CD4-positive, CD25-positive, alpha-beta regulatory T cell (primary cell): ENCODE data around the gene PLXNC1. TPM values are rescaled to one million over a fixed set of nuclear protein-coding genes. Genes with fewer than 3 reads are reported as not detected.

Experiments
- ATAC-seq, 2 donors: fragments of 150-1000 bp; cut with Tn5 transposase; one replicate each; pipeline ENCODE4 v1.10.0; 2021; ENCODE audit warnings: low read depth in 2 of 2, moderate number of reproducible peaks in 2 of 2, moderate library complexity in 1 of 2
- DNase-seq, 3 donors: peaks; one replicate each; pipeline versions ENCODE4 v3.0.0 to v3.0.0-alpha.2; 2012 to 2022; ENCODE audit warnings: mixed read lengths in 1 of 3
- H3K27ac ChIP-seq: one replicate; pipeline ENCODE4 v1.7.0; 2013; ENCODE audit warnings: mild to moderate bottlenecking, low read length; ENCODE audit not compliant: insufficient read depth, poor library complexity, severe bottlenecking
- H3K27me3 ChIP-seq: one replicate; pipeline ENCODE4 v1.7.0; 2013; ENCODE audit warnings: low read length; ENCODE audit not compliant: control insufficient read depth, insufficient read depth
- H3K36me3 ChIP-seq: one replicate; pipeline ENCODE4 v1.7.0; 2013; ENCODE audit warnings: mild to moderate bottlenecking, low read length, moderate library complexity; ENCODE audit not compliant: control insufficient read depth, insufficient read depth
- H3K4me1 ChIP-seq: 2 replicates; pipeline ENCODE4 v1.7.0; 2013; ENCODE audit warnings: mild to moderate bottlenecking, low read length; ENCODE audit not compliant: insufficient read depth, control insufficient read depth, poor library complexity, severe bottlenecking
- H3K4me3 ChIP-seq: one replicate; pipeline ENCODE4 v1.7.0; 2013; ENCODE audit warnings: low read depth, mild to moderate bottlenecking, low read length, moderate library complexity
- H3K9me3 ChIP-seq, 2 experiments: 1 replicate in 1 of 2; 2 replicates in 1 of 2; pipeline ENCODE4 v1.7.0; 2013; ENCODE audit warnings: low read length in 2 of 2, mild to moderate bottlenecking in 1 of 2, moderate library complexity in 1 of 2; ENCODE audit not compliant: control insufficient read depth in 2 of 2
- H3K27ac Mint-ChIP-seq, 3 donors: one replicate each; pipeline ENCODE4 v1.8.0; 2020 to 2022; ENCODE audit warnings: mild to moderate bottlenecking in 3 of 3, mixed read lengths in 3 of 3, moderate library complexity in 2 of 3
- H3K27me3 Mint-ChIP-seq: one replicate; pipeline ENCODE4 v1.8.0; 2022; ENCODE audit warnings: mild to moderate bottlenecking, mixed read lengths
- H3K36me3 Mint-ChIP-seq: one replicate; pipeline ENCODE4 v1.8.0; 2020; ENCODE audit warnings: mixed read lengths
- H3K4me1 Mint-ChIP-seq, 4 donors: one replicate each; pipeline ENCODE4 v1.8.0; 2020 to 2022; ENCODE audit warnings: mixed read lengths in 4 of 4, mild to moderate bottlenecking in 1 of 4
- H3K4me3 Mint-ChIP-seq, 4 donors: one replicate each; pipeline ENCODE4 v1.8.0; 2020 to 2022; ENCODE audit warnings: mild to moderate bottlenecking in 4 of 4, mixed read lengths in 4 of 4, moderate library complexity in 3 of 4
- H3K9me3 Mint-ChIP-seq, 7 donors: one replicate each; pipeline ENCODE4 v1.8.0; 2020 to 2022; ENCODE audit warnings: mixed read lengths in 7 of 7, mild to moderate bottlenecking in 3 of 7, moderate library complexity in 2 of 7
- polyA plus RNA-seq, 4 donors: library from polyadenylated mRNA; unstranded; fragments of 300-500 nt; fragmentation: Illumina TruSeq; gene quantifications; one replicate each; pipeline ENCODE4 v1.2.3, GENCODE V29; 2021
- total RNA-seq: library from RNA; stranded (reverse); gene quantifications from one replicate; pipeline ENCODE4 v1.2.3, GENCODE V29; 2022

The PLXNC1 gene
- total and polyA plus RNA-seq, 5 donors from 2014 or later: 1.2 to 13.8 (median 2.4) TPM

- H3K27ac Mint-ChIP-seq: peak overlapping the region in 1 of 3 donors; percentile 51
- peaks cover 27% of the 10 kb centered on the region for H3K36me3 Mint-ChIP-seq
- H3K27ac ChIP-seq: no peak overlapping the region
- no peak for DNase-seq
- no peak overlapping the region for H3K4me3 Mint-ChIP-seq
- H3K4me3 ChIP-seq: no peak overlapping the region
- H3K9me3 Mint-ChIP-seq: no peaks in the 10 kb centered on the region
- no peaks in the 10 kb centered on the region for H3K9me3 ChIP-seq
- no peaks in the 10 kb centered on the region for H3K4me1 ChIP-seq
- no peak for ATAC-seq
- H3K36me3 ChIP-seq: peaks cover 6% of the 10 kb centered on the region
- H3K27me3 Mint-ChIP-seq: no peaks in the 10 kb centered on the region
- H3K4me1 Mint-ChIP-seq: peaks cover 0 to 10% (median 6%) of the 10 kb centered on the region in 4 donors
- no peaks in the 10 kb centered on the region for H3K27me3 ChIP-seq
These were observed 123.9 kb downstream of the PLXNC1 start for GRCh38 chr12:94272280-94272679.

GRCh38 chr12:94273272-94273671 lies 124.9 kb downstream of the PLXNC1 start:
- H3K36me3 ChIP-seq: peaks cover 6% of the 10 kb centered on the region
- H3K27me3 Mint-ChIP-seq: no peaks in the 10 kb centered on the region
- no peaks in the 10 kb centered on the region for H3K27me3 ChIP-seq
- no peak overlapping the region for H3K4me3 Mint-ChIP-seq
- ATAC-seq: no peak
- H3K4me1 Mint-ChIP-seq: peaks cover 0 to 9% (median 5%) of the 10 kb centered on the region in 4 donors
- no peaks in the 10 kb centered on the region for H3K4me1 ChIP-seq
- H3K27ac ChIP-seq: no peak overlapping the region
- H3K9me3 Mint-ChIP-seq: no peaks in the 10 kb centered on the region
- H3K9me3 ChIP-seq: no peaks in the 10 kb centered on the region
- peak overlapping the region in 2 of 3 donors; percentile 3 to 72 for H3K27ac Mint-ChIP-seq
- peaks cover 25% of the 10 kb centered on the region for H3K36me3 Mint-ChIP-seq
- DNase-seq: no peak
- no peak overlapping the region for H3K4me3 ChIP-seq

- H3K27me3 ChIP-seq: no peaks in the 10 kb centered on the region
These were observed 128.3 kb downstream of the PLXNC1 start for GRCh38 chr12:94276725-94277124.

GRCh38 chr12:94277426-94278000 lies 129.1 kb downstream of the PLXNC1 start:
- peak overlapping the region in 1 of 3 donors; percentile 58 for H3K27ac Mint-ChIP-seq
- no peaks in the 10 kb centered on the region for H3K9me3 Mint-ChIP-seq
- H3K9me3 ChIP-seq: no peaks in the 10 kb centered on the region

More at GRCh38 chr12:94276725-94277124, 128.3 kb downstream of the PLXNC1 start:
- Histone ChIP-seq H3K9me3 (no peaks in the 10 kb centered on the region), H3K36me3 (peaks cover 7% of the 10 kb centered on the region), H3K4me3 (no peak overlapping the region), H3K4me1 (no peaks in the 10 kb centered on the region), H3K27ac (no peak overlapping the region)
- Mint-ChIP-seq H3K4me1 (peaks cover 0 to 5% (median 4%) of the 10 kb centered on the region in 4 donors), H3K27ac (peak overlapping the region in 1 of 3 donors; percentile 58), H3K9me3 (no peaks in the 10 kb centered on the region), H3K36me3 (peaks cover 23% of the 10 kb centered on the region), H3K27me3 (no peaks in the 10 kb centered on the region), H3K4me3 (no peak overlapping the region)
- ATAC-seq (no peak), DNase-seq (no peak)

GRCh38 chr12:94280063-94280462 lies 131.7 kb downstream of the PLXNC1 start:
- Histone ChIP-seq H3K4me1 (peaks cover 15% of the 10 kb centered on the region), H3K4me3 (no peak overlapping the region), H3K27ac (no peak overlapping the region), H3K36me3 (peaks cover 3% of the 10 kb centered on the region), H3K9me3 (no peaks in the 10 kb centered on the region), H3K27me3 (no peaks in the 10 kb centered on the region)
- peak overlapping the region in 2 of 3 donors; percentile 7 to 43 for H3K27ac Mint-ChIP-seq
- no peaks in the 10 kb centered on the region for H3K9me3 Mint-ChIP-seq
- H3K27me3 Mint-ChIP-seq: no peaks in the 10 kb centered on the region
- DNase-seq: no peak
- H3K36me3 Mint-ChIP-seq: peaks cover 34% of the 10 kb centered on the region
- H3K4me3 Mint-ChIP-seq: no peak overlapping the region
- H3K4me1 Mint-ChIP-seq: peaks cover 12 to 28% (median 23%) of the 10 kb centered on the region in 4 donors
- no peak for ATAC-seq

More at GRCh38 chr12:94277426-94278000, 129.1 kb downstream of the PLXNC1 start:
- Mint-ChIP-seq H3K27me3 (no peaks in the 10 kb centered on the region), H3K4me3 (no peak overlapping the region), H3K36me3 (peaks cover 23% of the 10 kb centered on the region), H3K4me1 (peaks cover 6 to 11% (median 9%) of the 10 kb centered on the region in 4 donors)
- DNase-seq: no peak
- Histone ChIP-seq H3K4me3 (no peak overlapping the region), H3K27ac (no peak overlapping the region), H3K27me3 (no peaks in the 10 kb centered on the region), H3K4me1 (peaks cover 4% of the 10 kb centered on the region), H3K36me3 (peaks cover 7% of the 10 kb centered on the region)
- no peak for ATAC-seq

- DNase-seq (peak in 2 of 3 donors; percentile 29 to 75), ATAC-seq (peak; percentile 64 to 79)
- peaks cover 15% of the 10 kb centered on the region for H3K4me1 ChIP-seq
- H3K9me3 Mint-ChIP-seq: no peaks in the 10 kb centered on the region
- peak overlapping the region; percentile 1 to 80 (median 51) for H3K4me3 Mint-ChIP-seq
- no peaks in the 10 kb centered on the region for H3K9me3 ChIP-seq
- peaks cover 12 to 28% (median 23%) of the 10 kb centered on the region in 4 donors for H3K4me1 Mint-ChIP-seq
- H3K27ac ChIP-seq: no peak overlapping the region
- H3K36me3 Mint-ChIP-seq: peaks cover 47% of the 10 kb centered on the region
- H3K36me3 ChIP-seq: peaks cover 5% of the 10 kb centered on the region
- H3K27me3 ChIP-seq: no peaks in the 10 kb centered on the region
- H3K4me3 ChIP-seq: peak overlapping the region; percentile 54
- H3K27me3 Mint-ChIP-seq: no peaks in the 10 kb centered on the region
- H3K27ac Mint-ChIP-seq: peak overlapping the region; percentile 44 to 94 (median 77)
These were observed 134.3 kb downstream of the PLXNC1 start for GRCh38 chr12:94282675-94283074.

- Histone ChIP-seq H3K9me3 (no peaks in the 10 kb centered on the region), H3K27ac (no peak overlapping the region), H3K27me3 (no peaks in the 10 kb centered on the region), H3K4me3 (no peak overlapping the region), H3K4me1 (peaks cover 15% of the 10 kb centered on the region), H3K36me3 (peaks cover 13% of the 10 kb centered on the region)
- no peak for DNase-seq
- H3K4me3 Mint-ChIP-seq: no peak overlapping the region
- no peak for ATAC-seq
- H3K27me3 Mint-ChIP-seq: no peaks in the 10 kb centered on the region
- peaks cover 12 to 28% (median 23%) of the 10 kb centered on the region in 4 donors for H3K4me1 Mint-ChIP-seq
- peaks cover 57% of the 10 kb centered on the region for H3K36me3 Mint-ChIP-seq
- H3K27ac Mint-ChIP-seq: peak overlapping the region in 1 of 3 donors; percentile 51
- no peaks in the 10 kb centered on the region for H3K9me3 Mint-ChIP-seq
These were observed 135.7 kb downstream of the PLXNC1 start for GRCh38 chr12:94284046-94284445.

- no peak overlapping the region for H3K4me3 Mint-ChIP-seq
- Histone ChIP-seq H3K27ac (no peak overlapping the region), H3K4me1 (peaks cover 15% of the 10 kb centered on the region), H3K36me3 (peaks cover 16% of the 10 kb centered on the region), H3K9me3 (no peaks in the 10 kb centered on the region), H3K27me3 (no peaks in the 10 kb centered on the region), H3K4me3 (no peak overlapping the region)
- no peak for DNase-seq
- H3K9me3 Mint-ChIP-seq: no peaks in the 10 kb centered on the region
- ATAC-seq: no peak
- H3K4me1 Mint-ChIP-seq: peaks cover 12 to 28% (median 23%) of the 10 kb centered on the region in 4 donors
- H3K36me3 Mint-ChIP-seq: peaks cover 55% of the 10 kb centered on the region
- H3K27ac Mint-ChIP-seq: peak overlapping the region in 1 of 3 donors; percentile 26
- H3K27me3 Mint-ChIP-seq: no peaks in the 10 kb centered on the region
These were observed 136.5 kb downstream of the PLXNC1 start for GRCh38 chr12:94284859-94285258.
